Right atrium auricular region (tissue), 2 donors: Measurements from ENCODE around the gene NAGA. TPM values are rescaled to one million over a fixed set of nuclear protein-coding genes. Genes with fewer than 3 reads are reported as not detected.

Experiments
- DNase-seq: peaks from one replicate; pipeline ENCODE4 v3.0.0-alpha.2; 2019; ENCODE audit warnings: low spot score
- H3K27ac ChIP-seq, 2 donors: fragments of 200-600 bp; sonication (generic); 1 replicate in 1 of 2; 2 replicates in 1 of 2; pipeline ENCODE4 v1.5.1; 2016 to 2019
- H3K27me3 ChIP-seq, 2 donors: fragments of 200-600 bp; sonication (generic); one replicate each; pipeline versions ENCODE4 v1.5.1 to v1.6.0; 2017 to 2019
- H3K36me3 ChIP-seq: fragments of 200-600 bp; sonication (generic); one replicate; pipeline ENCODE4 v1.5.1; 2016
- H3K4me1 ChIP-seq, 2 donors: fragments of 200-600 bp; sonication (generic); one replicate each; pipeline versions ENCODE4 v1.5.1 to v1.6.0; 2017 to 2019
- H3K4me3 ChIP-seq, 2 donors: fragments of 200-600 bp; sonication (generic); 1 replicate in 1 of 2; 2 replicates in 1 of 2; pipeline ENCODE4 v1.5.1; 2017 to 2019; ENCODE audit warnings: mild to moderate bottlenecking in 1 of 2, moderate library complexity in 1 of 2
- H3K9me3 ChIP-seq, 2 donors: fragments of 200-600 bp; sonication (generic); one replicate each; pipeline ENCODE4 v1.5.1; 2019
- CTCF ChIP-seq, 2 donors: fragments of 200-600 bp; sonication (generic); IDR thresholded peaks; one replicate each; pipeline ENCODE4 v1.5.1; 2019; ENCODE audit warnings: antibody characterized with exemption in 2 of 2
- total RNA-seq, 2 donors: library from RNA; depleted of rRNA; stranded (reverse); fragments of >200 nt; gene quantifications; one replicate each; pipeline ENCODE4 v1.1.0, GENCODE V29; 2016

NAGA gene
- total RNA-seq, 2 donors from 2014 or later = 19.1 to 21.7 TPM

GRCh38 chr22:42066126-42066761 is 4.4 kb downstream of the NAGA start:
- Histone ChIP-seq H3K9me3 (no peaks in the 10 kb centered on the region), H3K36me3 (peaks cover 35% of the 10 kb centered on the region), H3K27ac (no peak overlapping the region), H3K4me3 (no peak overlapping the region), H3K4me1 (peaks cover 0 to 11% of the 10 kb centered on the region in 2 donors), H3K27me3 (no peaks in the 10 kb centered on the region)
- TF ChIP-seq CTCF (IDR thresholded peaks at IDR 0.05) = no peak
- peak; percentile 51 for DNase-seq

DNA sequence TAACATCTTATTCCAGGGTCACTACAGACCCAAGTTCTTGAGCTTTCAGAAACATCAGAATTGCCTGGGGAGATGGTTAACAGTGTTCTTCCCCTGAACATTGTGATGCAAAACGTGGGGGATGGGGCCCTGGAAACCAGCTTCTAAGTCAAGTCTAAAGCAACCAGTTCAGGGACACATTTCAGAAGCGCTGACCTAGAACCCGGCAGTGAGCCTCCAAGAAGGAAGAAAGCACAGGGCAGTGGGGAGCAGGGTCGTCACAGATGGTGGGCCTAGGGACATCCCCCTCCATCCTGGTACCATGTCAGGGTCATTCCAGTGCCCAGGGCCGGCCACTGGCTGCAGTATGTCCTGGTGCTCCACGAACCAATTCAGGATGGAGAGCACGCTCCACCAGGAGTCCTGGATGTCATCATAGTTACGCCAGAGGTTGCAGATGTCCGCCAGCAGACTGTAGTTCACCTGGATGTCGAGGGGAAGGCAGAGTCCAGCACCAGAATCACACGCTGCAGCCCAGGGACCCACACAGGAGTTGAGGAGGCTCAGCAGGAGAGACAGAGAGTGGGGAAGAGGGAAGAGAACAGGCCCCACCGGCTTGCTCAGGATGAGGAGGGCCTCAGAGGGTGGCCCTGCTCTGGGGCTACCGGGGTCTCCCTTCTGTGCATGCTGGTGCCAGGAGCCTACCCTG is 5.0 kb downstream of the NAGA start:
- H3K36me3 ChIP-seq = peaks cover 42% of the 10 kb centered on the region
- no peak overlapping the region for H3K4me3 ChIP-seq
- H3K4me1 ChIP-seq = peaks cover 0 to 9% of the 10 kb centered on the region in 2 donors
- DNase-seq = peak; percentile 40
- no peaks in the 10 kb centered on the region for H3K27me3 ChIP-seq
- no peak for TF ChIP-seq CTCF (IDR thresholded peaks at IDR 0.05)
- no peaks in the 10 kb centered on the region for H3K9me3 ChIP-seq
- no peak overlapping the region for H3K27ac ChIP-seq

DNA sequence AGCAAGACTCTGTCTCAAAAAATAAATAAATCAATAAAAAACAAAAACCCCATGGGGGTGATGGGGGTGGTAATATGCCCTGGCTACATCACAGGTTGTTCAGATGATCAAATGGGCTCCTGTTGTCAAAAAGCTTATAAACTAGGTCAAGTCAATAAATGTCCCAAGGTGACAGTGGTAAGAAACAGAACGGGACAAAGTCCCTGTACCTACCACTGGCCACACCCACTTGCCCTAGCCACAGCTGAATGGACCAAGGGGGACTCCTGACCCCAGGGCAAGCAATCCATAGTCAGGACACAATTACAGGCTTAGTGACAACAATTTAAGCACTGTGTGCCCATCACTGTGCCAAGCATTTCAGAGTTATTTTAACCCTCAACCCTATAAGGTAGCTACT is 6.0 kb downstream of the NAGA start:
- TF ChIP-seq CTCF (IDR thresholded peaks at IDR 0.05) = no peak
- H3K36me3 ChIP-seq = peaks cover 51% of the 10 kb centered on the region
- DNase-seq = peak; percentile 18

GRCh38 chr22:42062506-42063170 is 8.0 kb downstream of the NAGA start:
- Histone ChIP-seq H3K4me1 (no peaks in the 10 kb centered on the region), H3K36me3 (peaks cover 61% of the 10 kb centered on the region), H3K4me3 (no peak overlapping the region), H3K27me3 (no peaks in the 10 kb centered on the region), H3K9me3 (no peaks in the 10 kb centered on the region), H3K27ac (no peak overlapping the region)
- peak; percentile 26 for DNase-seq
- no peak for TF ChIP-seq CTCF (IDR thresholded peaks at IDR 0.05)

More for the DNA sequence above, 6.0 kb downstream of the NAGA start:
- Histone ChIP-seq H3K4me1 (peaks cover 0 to 2% of the 10 kb centered on the region in 2 donors), H3K4me3 (no peak overlapping the region), H3K27me3 (no peaks in the 10 kb centered on the region), H3K9me3 (no peaks in the 10 kb centered on the region), H3K27ac (no peak overlapping the region)

GRCh38 chr22:42061041-42061440 is 9.6 kb downstream of the NAGA start:
- TF ChIP-seq CTCF (IDR thresholded peaks at IDR 0.05) = no peak
- peaks cover 47% of the 10 kb centered on the region for H3K36me3 ChIP-seq
- H3K4me3 ChIP-seq = no peak overlapping the region

More at GRCh38 chr22:42061041-42061440, 9.6 kb downstream of the NAGA start:
- no peak overlapping the region for H3K27ac ChIP-seq
- H3K9me3 ChIP-seq = peaks cover 0 to 12% of the 10 kb centered on the region in 2 donors
- no peaks in the 10 kb centered on the region for H3K27me3 ChIP-seq
- DNase-seq = peak; percentile 16
- no peaks in the 10 kb centered on the region for H3K4me1 ChIP-seq
